NCI-H146 treated with DMSO at 0.1 percent for 48 hours (cell line): ENCODE results near the gene HFE.
"Not testable (repeated sequence)": the region's sequence is repeated elsewhere in the genome, so short reads cannot be mapped to it uniquely, and the experiment has no call there.

ENCODE experiments used
- DNase-seq: peaks from one replicate; lab custom pipeline; 2025; ENCODE audit not compliant: unreplicated experiment; lab: John Stamatoyannopoulos, UW

Gene HFE

DNA sequence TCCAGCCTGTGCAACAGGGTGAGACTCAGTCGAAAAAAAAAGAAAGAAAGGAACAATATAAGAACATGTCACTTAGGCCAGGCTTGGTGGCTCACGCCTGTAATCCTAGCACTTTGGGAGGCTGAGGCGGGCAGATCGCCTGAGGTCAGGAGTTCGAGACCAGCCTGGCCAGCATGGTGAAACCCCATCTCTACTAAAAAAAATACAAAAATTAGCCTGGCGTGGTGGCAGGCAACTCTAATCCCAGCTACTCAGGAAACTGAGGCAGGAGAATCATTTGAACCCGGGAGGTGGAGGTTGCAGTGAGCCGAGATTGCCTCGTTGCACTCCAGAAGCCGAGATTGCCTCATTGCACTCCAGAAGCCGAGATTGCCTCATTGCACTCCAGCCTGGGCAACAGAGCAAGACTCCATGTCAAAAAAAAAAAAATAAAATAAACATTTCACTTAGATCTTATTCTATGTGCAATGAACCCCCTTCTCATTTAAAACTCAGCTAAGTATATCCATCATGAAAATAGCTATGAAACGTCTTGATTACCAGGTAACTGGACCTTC lies 28.7 kb upstream of the HFE start:
- not testable (repeated sequence) for DNase-seq

DNA sequence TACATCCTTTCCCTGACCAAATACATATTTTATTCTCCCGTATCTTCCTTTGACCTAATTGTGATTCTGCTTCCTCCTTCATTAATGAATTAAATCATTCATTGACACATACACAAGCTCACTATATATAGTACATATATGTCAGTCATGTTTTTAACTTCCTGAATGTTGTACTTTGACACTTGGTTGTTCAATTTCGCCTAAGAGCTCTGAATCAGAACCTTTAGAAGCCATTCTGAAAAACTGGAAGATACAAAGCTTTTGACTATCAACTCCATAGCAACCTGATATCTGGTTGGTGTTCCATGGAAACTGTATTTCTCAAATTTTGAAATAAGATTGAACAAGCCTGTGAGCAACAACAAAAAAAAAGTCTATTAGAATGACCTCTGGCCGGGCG lies 27.3 kb upstream of the HFE start:
- DNase-seq: no peak

- DNase-seq: peak; percentile 54
These were observed 22.5 kb upstream of the HFE start for GRCh38 chr6:26064619-26065257.

DNA sequence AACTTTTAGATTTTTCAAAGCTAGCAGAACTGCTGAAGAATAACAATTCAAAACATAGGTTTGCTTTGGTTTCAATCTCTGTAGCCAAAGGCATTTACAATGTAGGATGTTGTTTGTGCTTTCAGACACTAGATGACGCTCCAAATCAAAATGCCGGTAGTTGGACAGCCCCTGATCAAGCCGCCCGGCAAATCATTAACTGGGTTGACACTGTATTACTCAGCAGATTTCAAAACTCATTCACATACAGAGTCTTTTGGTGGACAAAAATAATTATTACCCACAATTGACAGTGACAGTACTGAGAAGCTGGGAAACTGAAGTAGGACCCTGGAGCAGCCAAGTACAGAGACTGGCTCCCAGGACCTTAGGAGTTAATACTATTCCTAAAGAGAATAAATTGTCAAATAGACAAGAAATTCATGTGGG lies 21.3 kb upstream of the HFE start:
- DNase-seq: peak; percentile 76

DNA sequence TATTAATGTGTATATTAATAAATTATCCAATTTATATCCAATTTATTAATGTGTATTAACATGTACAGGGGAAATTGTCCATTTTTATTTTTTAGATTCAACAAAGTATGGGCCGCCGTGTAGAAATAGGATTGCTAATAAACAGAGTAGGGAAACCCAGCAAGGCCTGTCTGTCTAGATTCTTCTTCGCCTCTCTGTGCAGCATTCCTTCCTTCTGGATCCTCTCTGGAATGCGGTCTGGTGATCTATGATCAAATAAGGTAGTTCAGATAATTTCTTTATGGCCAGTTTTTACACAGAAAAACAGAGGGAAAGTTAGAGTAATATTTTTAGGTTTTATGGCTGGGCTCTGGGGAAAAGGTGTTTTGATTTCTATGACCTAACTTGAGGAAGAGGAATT lies 19.9 kb upstream of the HFE start:
- no peak for DNase-seq

GRCh38 chr6:26068036-26068435 lies 19.2 kb upstream of the HFE start:
- no peak for DNase-seq

DNA sequence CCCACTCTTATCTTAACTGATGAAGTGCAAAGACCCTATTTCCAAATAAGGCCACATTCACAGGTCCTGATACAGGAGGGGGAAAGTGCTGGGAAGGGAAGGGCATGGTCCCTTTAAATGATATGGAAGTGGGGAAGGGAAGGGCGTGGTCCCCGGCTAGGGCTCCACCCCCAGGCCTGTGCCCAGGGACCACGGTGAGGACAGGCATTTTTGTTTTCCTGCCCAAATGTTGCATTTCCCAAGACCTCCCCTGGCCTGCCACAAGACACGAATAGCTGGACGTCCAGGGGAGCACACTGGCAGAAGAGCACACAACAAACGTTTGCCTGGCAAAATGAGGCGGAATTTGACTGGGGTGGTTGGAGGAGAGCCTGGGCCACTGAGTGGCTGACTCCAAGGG lies 16.1 kb upstream of the HFE start:
- no peak for DNase-seq

DNA sequence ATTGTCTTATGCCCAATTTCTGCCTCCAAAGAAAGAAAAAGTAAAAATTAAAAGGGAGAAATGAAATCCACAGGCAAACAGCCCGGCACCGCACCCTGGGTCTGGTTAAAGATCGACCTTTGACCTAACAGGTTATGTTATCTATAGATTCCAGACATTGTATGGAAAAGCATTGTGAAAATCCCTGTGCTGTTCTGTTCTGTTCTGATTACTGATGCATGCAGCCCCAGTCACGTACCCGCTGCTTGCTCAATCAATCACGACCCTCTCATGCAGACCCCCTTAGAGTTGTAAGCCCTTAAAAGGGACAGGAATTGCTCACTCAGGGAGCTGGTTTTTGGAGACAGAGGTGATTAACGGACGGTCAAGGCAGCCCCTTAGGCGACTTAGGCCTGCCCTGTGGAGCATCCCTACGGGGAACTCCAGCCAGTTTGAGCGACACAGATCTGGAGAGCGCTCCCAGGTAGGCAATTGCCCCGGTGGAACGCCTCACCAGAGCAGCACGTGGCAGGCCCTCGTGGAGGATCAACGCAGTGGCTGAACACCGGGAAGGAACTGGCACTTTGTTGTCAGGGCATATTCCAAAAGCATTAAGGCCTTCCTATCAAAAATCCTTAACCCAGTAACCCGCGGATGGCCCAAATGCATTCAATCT lies 12.0 kb upstream of the HFE start:
- DNase-seq: no peak

DNA sequence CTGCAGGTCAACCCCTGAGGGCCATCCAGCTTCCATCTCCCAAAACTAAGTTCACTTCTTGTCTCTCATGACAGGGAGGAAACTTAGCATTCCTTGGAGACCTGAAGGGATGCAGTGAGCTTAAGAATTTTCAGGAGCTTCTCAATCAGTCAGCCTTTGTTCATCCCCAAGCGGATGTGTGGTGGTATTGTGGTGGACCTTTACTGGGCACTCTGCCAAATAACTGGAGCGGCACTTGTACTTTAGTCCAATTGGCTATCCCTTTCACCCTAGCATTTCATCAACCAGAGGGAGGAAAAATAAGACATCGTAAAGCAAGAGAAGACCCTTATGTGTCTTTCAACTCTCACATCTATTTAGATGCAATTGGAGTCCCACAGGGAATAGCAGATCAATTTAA lies 9.2 kb upstream of the HFE start:
- not testable (repeated sequence) for DNase-seq

DNA sequence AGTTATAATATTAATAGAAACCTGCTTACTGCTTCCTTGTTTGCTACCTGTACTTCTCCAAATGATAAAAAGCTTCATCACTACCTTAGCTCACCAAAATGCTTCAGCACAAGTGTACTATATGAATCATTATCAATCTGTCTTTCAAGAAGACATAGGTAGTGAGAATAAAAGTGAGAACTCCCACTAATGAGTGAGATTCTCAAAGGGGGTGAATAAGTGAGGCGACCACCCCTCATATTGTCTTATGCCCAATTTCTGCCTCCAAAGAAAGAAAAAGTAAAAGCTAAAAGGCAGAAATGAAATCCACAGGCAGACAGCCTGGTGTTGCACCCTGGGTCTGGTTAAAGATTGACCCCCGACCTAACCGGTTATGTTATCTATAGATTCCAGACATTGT lies 6.1 kb upstream of the HFE start:
- DNase-seq: not testable (repeated sequence)

GRCh38 chr6:26086211-26086610 lies 1.0 kb upstream of the HFE start:
- no peak for DNase-seq

GRCh38 chr6:26088344-26088743 lies 1.1 kb downstream of the HFE start:
- no peak for DNase-seq

- DNase-seq: no peak
These were observed 2.0 kb downstream of the HFE start for GRCh38 chr6:26089272-26089671.

DNA sequence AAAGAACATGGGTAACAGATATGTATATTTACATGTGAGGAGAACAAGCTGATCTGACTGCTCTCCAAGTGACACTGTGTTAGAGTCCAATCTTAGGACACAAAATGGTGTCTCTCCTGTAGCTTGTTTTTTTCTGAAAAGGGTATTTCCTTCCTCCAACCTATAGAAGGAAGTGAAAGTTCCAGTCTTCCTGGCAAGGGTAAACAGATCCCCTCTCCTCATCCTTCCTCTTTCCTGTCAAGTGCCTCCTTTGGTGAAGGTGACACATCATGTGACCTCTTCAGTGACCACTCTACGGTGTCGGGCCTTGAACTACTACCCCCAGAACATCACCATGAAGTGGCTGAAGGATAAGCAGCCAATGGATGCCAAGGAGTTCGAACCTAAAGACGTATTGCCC lies 5.2 kb downstream of the HFE start:
- no peak for DNase-seq

DNA sequence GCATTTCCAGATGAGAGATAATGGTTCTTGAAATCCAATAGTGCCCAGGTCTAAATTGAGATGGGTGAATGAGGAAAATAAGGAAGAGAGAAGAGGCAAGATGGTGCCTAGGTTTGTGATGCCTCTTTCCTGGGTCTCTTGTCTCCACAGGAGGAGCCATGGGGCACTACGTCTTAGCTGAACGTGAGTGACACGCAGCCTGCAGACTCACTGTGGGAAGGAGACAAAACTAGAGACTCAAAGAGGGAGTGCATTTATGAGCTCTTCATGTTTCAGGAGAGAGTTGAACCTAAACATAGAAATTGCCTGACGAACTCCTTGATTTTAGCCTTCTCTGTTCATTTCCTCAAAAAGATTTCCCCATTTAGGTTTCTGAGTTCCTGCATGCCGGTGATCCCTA lies 6.8 kb downstream of the HFE start:
- DNase-seq: no peak

- peak; percentile 79 for DNase-seq
These were observed 10.1 kb downstream of the HFE start for GRCh38 chr6:26097268-26097875.

DNA sequence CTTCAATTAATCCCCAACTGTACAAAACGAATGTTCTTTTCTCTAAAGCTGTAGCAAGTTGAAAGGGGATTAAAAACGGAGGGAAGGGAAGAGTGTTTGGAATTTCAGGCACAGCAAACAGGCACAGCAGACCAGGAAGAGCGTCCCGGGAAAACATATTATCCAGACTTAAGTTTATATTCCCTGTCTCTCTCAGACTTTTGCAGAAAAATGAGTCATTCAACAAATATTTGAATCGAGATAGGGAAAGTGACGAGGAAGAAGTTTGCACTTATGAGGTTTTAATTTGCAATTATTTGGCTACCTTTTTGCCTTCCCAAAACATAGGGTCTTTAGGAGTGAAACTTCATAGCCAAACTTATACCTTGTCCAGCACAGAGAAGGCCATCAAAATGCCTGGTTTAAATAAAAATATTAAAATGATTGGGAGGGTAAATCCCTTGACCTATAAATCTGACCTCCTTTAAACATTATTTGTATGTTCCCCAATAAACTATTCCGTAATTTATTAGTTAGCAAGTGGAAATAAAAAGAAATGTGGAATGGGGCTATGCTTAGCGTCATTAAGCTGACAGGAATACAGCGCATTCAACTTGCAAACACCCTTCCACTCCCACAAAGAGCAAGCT lies 16.0 kb downstream of the HFE start:
- no peak for DNase-seq

DNA sequence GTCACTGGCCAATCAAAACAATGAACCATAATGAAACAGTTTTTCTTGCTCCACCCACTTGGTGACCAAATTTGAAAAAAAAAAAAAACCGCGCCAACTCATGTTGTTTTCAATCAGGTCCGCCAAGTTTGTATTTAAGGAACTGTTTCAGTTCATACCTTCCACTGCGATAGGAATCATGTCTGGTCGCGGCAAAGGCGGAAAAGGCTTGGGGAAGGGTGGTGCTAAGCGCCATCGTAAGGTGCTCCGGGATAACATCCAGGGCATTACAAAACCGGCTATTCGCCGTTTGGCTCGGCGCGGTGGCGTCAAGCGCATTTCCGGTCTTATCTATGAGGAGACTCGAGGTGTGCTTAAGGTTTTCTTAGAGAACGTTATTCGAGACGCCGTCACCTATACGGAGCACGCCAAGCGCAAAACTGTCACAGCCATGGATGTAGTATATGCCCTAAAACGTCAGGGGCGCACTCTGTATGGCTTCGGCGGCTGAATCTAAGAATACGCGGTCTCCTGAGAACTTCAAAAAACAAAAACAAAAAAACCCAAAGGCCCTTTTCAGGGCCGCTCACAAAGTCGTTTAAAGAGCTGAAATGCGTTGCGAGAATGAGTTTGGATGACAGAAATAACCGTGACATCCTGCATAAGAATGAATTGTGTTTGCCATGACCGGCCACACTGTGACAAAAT lies 16.7 kb downstream of the HFE start:
- DNase-seq: peak; percentile 97

GRCh38 chr6:26104457-26105108 lies 17.4 kb downstream of the HFE start:
- DNase-seq: peak; percentile 88

GRCh38 chr6:26105109-26105730 lies 18.0 kb downstream of the HFE start:
- DNase-seq: no peak
